Measurements from ENCODE around the gene NOC4L. TPM values are rescaled to one million over a fixed set of nuclear protein-coding genes. Genes with fewer than 3 reads are reported as not detected.
A peak's percentile ranks its signal among the peaks of the same experiment; 100 is the strongest.
"Not testable (repeated sequence)": the region's sequence is repeated elsewhere in the genome, so short reads cannot be mapped to it uniquely, and the experiment has no call there.

NOC4L gene
- total and polyA plus RNA-seq, 11 donors, result 7.9 to 21.1 (median 10.3) TPM

- Histone ChIP-seq H3K27me3 (no peaks in the 10 kb centered on the region), H3K9me3 (no peaks in the 10 kb centered on the region), H3K27ac (no peak overlapping the region), H3K36me3 (peaks cover 0 to 34% (median 16%) of the 10 kb centered on the region in 9 donors), H3K4me3 (no peak overlapping the region), H3K4me1 (no peaks in the 10 kb centered on the region)
- TF ChIP-seq POLR2A (IDR thresholded peaks at IDR 0.05) (no peak), CTCF (IDR thresholded peaks at IDR 0.05) (no peak)
- ATAC-seq, result peak in 1 of 4 donors; percentile 38
- intact Hi-C loops (cut with DNase I), result no loop called here
- no peak for DNase-seq
- 92 to 96% (median 94%) methylated on average over 8 to 13 of the region's 13 CpGs for WGBS, 4 donors
These were observed 43.8 kb upstream of the NOC4L start for GRCh38 chr12:132100306-132101065.

- TF ChIP-seq POLR2A (IDR thresholded peaks at IDR 0.05) (no peak), CTCF (IDR thresholded peaks at IDR 0.05) (no peak)
- WGBS, 4 donors, result 89 to 95% (median 94%) methylated on average over 9 of the region's 9 CpGs
These were observed 42.0 kb upstream of the NOC4L start for GRCh38 chr12:132102297-132102696.

GRCh38 chr12:132103072-132103471, 41.2 kb upstream of the NOC4L start:
- 76 to 85% (median 81%) methylated on average over 14 of the region's 14 CpGs for WGBS, 4 donors
- H3K4me1 ChIP-seq; intact Hi-C loops (cut with DNase I); H3K9me3 ChIP-seq; H3K4me3 ChIP-seq; ATAC-seq; H3K27ac ChIP-seq; DNase-seq; H3K27me3 ChIP-seq: not testable (repeated sequence)
- peaks cover 0 to 42% (median 20%) of the 10 kb centered on the region in 9 donors for H3K36me3 ChIP-seq

More at GRCh38 chr12:132102297-132102696, 42.0 kb upstream of the NOC4L start:
- Histone ChIP-seq H3K36me3 (peaks cover 0 to 38% (median 20%) of the 10 kb centered on the region in 9 donors), H3K9me3 (no peaks in the 10 kb centered on the region), H3K27me3 (no peaks in the 10 kb centered on the region), H3K4me1 (no peaks in the 10 kb centered on the region), H3K4me3 (no peak overlapping the region), H3K27ac (no peak overlapping the region)
- intact Hi-C loops (cut with DNase I), result no loop called here
- DNase-seq (no peak), ATAC-seq (no peak)

- TF ChIP-seq CTCF (IDR thresholded peaks at IDR 0.05), result no peak
- no peak for TF ChIP-seq POLR2A (IDR thresholded peaks at IDR 0.05)
- Histone ChIP-seq H3K27ac (no peak overlapping the region), H3K4me1 (no peaks in the 10 kb centered on the region), H3K4me3 (no peak overlapping the region), H3K27me3 (no peaks in the 10 kb centered on the region), H3K36me3 (peaks cover 0 to 45% (median 26%) of the 10 kb centered on the region in 9 donors), H3K9me3 (no peaks in the 10 kb centered on the region)
- 91 to 95% (median 91%) methylated on average over 23 to 26 of the region's 26 CpGs for WGBS, 4 donors
- no peak for DNase-seq
- intact Hi-C loops (cut with DNase I), result no loop called here
- ATAC-seq, result peak in 1 of 4 donors; percentile 12
These were observed 40.5 kb upstream of the NOC4L start for GRCh38 chr12:132103542-132104308.
